ENCODE measurements around the gene DIO3. TPM values are rescaled to one million over a fixed set of nuclear protein-coding genes. Genes with fewer than 3 reads are reported as not detected.

The DIO3 gene
- total RNA-seq, 1 experiment from 2014 or later: not detected

- Histone ChIP-seq H2AK5ac (ENCODE audit: insufficient read length, low read length) (no peak overlapping the region), H3K18ac (ENCODE audit: insufficient read length, low read depth, low read length) (no peak overlapping the region), H3K9ac (ENCODE audit: extremely low read depth, insufficient read length, low read length) (no peak overlapping the region)
Observed at GRCh38 chr14:101577221-101577909, 16.1 kb downstream of the DIO3 start.

More at GRCh38 chr14:101577221-101577909, 16.1 kb downstream of the DIO3 start:
- Histone ChIP-seq H3K4ac (ENCODE audit: low read depth, low read length) (no peak overlapping the region), H4K8ac (replicated peaks; ENCODE audit: insufficient read length, low read depth, low read length) (no peak overlapping the region), H3K9me3 (ENCODE audit: control insufficient read depth, low read depth, low read length) (no peaks in the 10 kb centered on the region), H2BK15ac (ENCODE audit: low read depth, low read length) (no peak overlapping the region), H4K5ac (ENCODE audit: insufficient read length, low read depth, low read length) (no peak overlapping the region), H3T11ph (ENCODE audit: low read length) (no peak overlapping the region), H3K79me1 (ENCODE audit: insufficient read depth, low read depth, low read length, poor library complexity, severe bottlenecking) (no peaks in the 10 kb centered on the region), H3K56ac (ENCODE audit: insufficient read length, low read depth, low read length) (no peak overlapping the region), H2BK120ac (ENCODE audit: low read depth, low read length, poor library complexity, severe bottlenecking) (no peak overlapping the region), H3K4me1 (ENCODE audit: insufficient read depth, low read length) (no peaks in the 10 kb centered on the region), H3K79me2 (ENCODE audit: insufficient read depth, low read length) (no peaks in the 10 kb centered on the region), H2BK5ac (ENCODE audit: insufficient read length, low read length) (no peak overlapping the region), H3K4me2 (ENCODE audit: insufficient read depth, insufficient read length, low read length) (no peak overlapping the region), H3K27ac (ENCODE audit: insufficient read length, low read depth, low read length) (no peak overlapping the region), H3K14ac (ENCODE audit: insufficient read depth, low read length) (no peak overlapping the region; the same call in 1 of the 2 replicates), H2BK20ac (ENCODE audit: low read depth, low read length, poor library complexity, severe bottlenecking) (no peak overlapping the region), H3K23me2 (ENCODE audit: insufficient read length, low read depth, low read length, poor library complexity, severe bottlenecking) (no peaks in the 10 kb centered on the region), H4K20me1 (ENCODE audit: control insufficient read depth, insufficient read depth, insufficient read length) (no peaks in the 10 kb centered on the region), H3K23ac (ENCODE audit: insufficient read length, low read depth, low read length) (no peak overlapping the region), H2BK12ac (ENCODE audit: insufficient read length, low read depth, low read length) (no peak overlapping the region), H4K91ac (ENCODE audit: insufficient read length, low read depth, low read length) (no peak overlapping the region), H3K27me3 (ENCODE audit: insufficient read depth, low read length) (no peaks in the 10 kb centered on the region; the same call in 1 of the 2 replicates), H2AFZ (ENCODE audit: low read length) (no peak overlapping the region)
- Mint-ChIP-seq H3K36me3 (ENCODE audit: insufficient read depth in 1 of 3, low read depth in 3 of 3) (no peaks in the 10 kb centered on the region), H3K9me3 (peaks cover 0 to 2% of the 10 kb centered on the region in 2 experiments; a peak in 3 of 5 replicates), H3K27me3 (ENCODE audit: low read depth) (peaks cover 42% of the 10 kb centered on the region), H3K27ac (no peak overlapping the region), H3K4me1 (no peaks in the 10 kb centered on the region), H3K4me3 (no peak overlapping the region)
- no peak for DNase-seq
- no CpG with 5 or more reads among the region's 10 CpGs for WGBS (ENCODE audit: extremely low coverage, insufficient read length, low lambda C conversion rate)
- TF ChIP-seq, protein P1, sequence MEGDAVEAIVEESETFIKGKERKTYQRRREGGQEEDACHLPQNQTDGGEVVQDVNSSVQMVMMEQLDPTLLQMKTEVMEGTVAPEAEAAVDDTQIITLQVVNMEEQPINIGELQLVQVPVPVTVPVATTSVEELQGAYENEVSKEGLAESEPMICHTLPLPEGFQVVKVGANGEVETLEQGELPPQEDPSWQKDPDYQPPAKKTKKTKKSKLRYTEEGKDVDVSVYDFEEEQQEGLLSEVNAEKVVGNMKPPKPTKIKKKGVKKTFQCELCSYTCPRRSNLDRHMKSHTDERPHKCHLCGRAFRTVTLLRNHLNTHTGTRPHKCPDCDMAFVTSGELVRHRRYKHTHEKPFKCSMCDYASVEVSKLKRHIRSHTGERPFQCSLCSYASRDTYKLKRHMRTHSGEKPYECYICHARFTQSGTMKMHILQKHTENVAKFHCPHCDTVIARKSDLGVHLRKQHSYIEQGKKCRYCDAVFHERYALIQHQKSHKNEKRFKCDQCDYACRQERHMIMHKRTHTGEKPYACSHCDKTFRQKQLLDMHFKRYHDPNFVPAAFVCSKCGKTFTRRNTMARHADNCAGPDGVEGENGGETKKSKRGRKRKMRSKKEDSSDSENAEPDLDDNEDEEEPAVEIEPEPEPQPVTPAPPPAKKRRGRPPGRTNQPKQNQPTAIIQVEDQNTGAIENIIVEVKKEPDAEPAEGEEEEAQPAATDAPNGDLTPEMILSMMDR (conservative IDR thresholded peaks at IDR 0.05): no peak

Measured in H9 (cell line).